SK-N-SH (cell line): ENCODE results near the gene BAK1. TPM values are rescaled to one million over a fixed set of nuclear protein-coding genes. Genes with fewer than 3 reads are reported as not detected.
A peak's percentile ranks its signal among the peaks of the same experiment; 100 is the strongest.

Source experiments
- CTCF ChIA-PET: fragments of 300-600, 350-600 bp; formaldehyde crosslinking; extraction: SDS; loops from one replicate; lab custom pipeline; 2021; lab: Yijun Ruan, JAX
- POLR2A ChIA-PET: fragments of 350-600 bp; sonication (Branson Sonifier 250); formaldehyde crosslinking; extraction: SDS; loops from one replicate; lab custom pipeline; 2020; ENCODE audit warnings: antibody characterized with exemption, inconsistent platforms; lab: Yijun Ruan, JAX
- DNase-seq: peaks from one replicate; pipeline ENCODE4 v3.0.0; 2012
- H2AFZ ChIP-seq: fragments of 200-600 bp; sonication (generic); 2 replicates; pipeline ENCODE4 v1.8.1; 2016; ENCODE audit warnings: antibody characterized with exemption, mild to moderate bottlenecking, low read depth
- H3F3A ChIP-seq: fragments of 200-600 bp; sonication (generic); replicated peaks from 2 replicates; pipeline ENCODE3; 2016; ENCODE audit warnings: antibody characterized with exemption, mild to moderate bottlenecking; ENCODE audit not compliant: insufficient read depth
- H3K27ac ChIP-seq, 2 experiments: fragments of 200-500 bp in 1 of 2; fragments of 200-600 bp in 1 of 2; sonication (Bioruptor generic) in 1 of 2; sonication (generic), shearing (Covaris generic) in 1 of 2; 2 replicates each; pipeline versions ENCODE4 v1.5.1 to v1.6.1; 2014 to 2016; ENCODE audit warnings: low read depth in 2 of 2, inconsistent platforms in 1 of 2, low read length in 1 of 2, mild to moderate bottlenecking in 1 of 2, mixed read lengths in 1 of 2
- H3K27me3 ChIP-seq: fragments of 200-600 bp; sonication (generic), shearing (Covaris generic); 2 replicates; pipeline ENCODE4 v1.6.1; 2016; ENCODE audit warnings: mixed run types; ENCODE audit not compliant: insufficient read depth
- H3K36me3 ChIP-seq, 2 experiments: fragments of 200-500 bp in 1 of 2; fragments of 200-600 bp in 1 of 2; sonication (Bioruptor generic) in 1 of 2; sonication (generic) in 1 of 2; replicated peaks in 1 of 2; 2 replicates each; pipeline versions ENCODE3 to v1.5.1; 2014 to 2016; ENCODE audit warnings: low read length in 1 of 2, mild to moderate bottlenecking in 1 of 2; ENCODE audit not compliant: insufficient read depth in 2 of 2, control insufficient read depth in 1 of 2
- H3K4me1 ChIP-seq, 2 experiments: fragments of 200-500 bp in 1 of 2; fragments of 200-600 bp in 1 of 2; sonication (Bioruptor generic) in 1 of 2; sonication (generic), shearing (Covaris generic) in 1 of 2; 2 replicates each; pipeline versions ENCODE4 v1.5.1 to v1.6.1; 2014 to 2016; ENCODE audit warnings: low read depth in 1 of 2, low read length in 1 of 2, mixed run types in 1 of 2; ENCODE audit not compliant: insufficient read depth in 2 of 2, control insufficient read depth in 1 of 2
- H3K4me2 ChIP-seq: fragments of 200-600 bp; sonication (generic), shearing (Covaris generic); 2 replicates; pipeline ENCODE4 v1.6.1; 2017; ENCODE audit warnings: mixed run types
- H3K4me3 ChIP-seq, 2 experiments: fragments of 200-500 bp in 1 of 2; fragments of 200-600 bp in 1 of 2; sonication (Bioruptor generic) in 1 of 2; sonication (generic), shearing (Covaris generic) in 1 of 2; 2 replicates each; pipeline versions ENCODE4 v1.5.1 to v1.8.1; 2014 to 2016; ENCODE audit warnings: low read depth in 2 of 2, inconsistent platforms in 1 of 2, low read length in 1 of 2, mild to moderate bottlenecking in 1 of 2, mixed read lengths in 1 of 2, moderate library complexity in 1 of 2
- H3K79me2 ChIP-seq: fragments of 200-600 bp; sonication (generic); 2 replicates; pipeline ENCODE4 v1.8.1; 2017; ENCODE audit warnings: mild to moderate bottlenecking; ENCODE audit not compliant: insufficient read depth
- H3K9ac ChIP-seq: fragments of 200-600 bp; sonication (generic); 2 replicates; pipeline ENCODE4 v1.6.1; 2017; ENCODE audit warnings: mixed run types
- H3K9me2 ChIP-seq: fragments of 200-600 bp; sonication (generic); 2 replicates; pipeline ENCODE4 v1.6.1; 2017; ENCODE audit warnings: mixed run types
- H3K9me3 ChIP-seq: fragments of 200-600 bp; sonication (generic); 2 replicates; pipeline ENCODE4 v1.6.1; 2017; ENCODE audit warnings: mixed run types, mild to moderate bottlenecking, moderate library complexity
- H4K20me1 ChIP-seq: fragments of 200-600 bp; sonication (generic); 2 replicates; pipeline ENCODE4 v1.6.1; 2017; ENCODE audit warnings: mild to moderate bottlenecking, mixed run types; ENCODE audit not compliant: insufficient read depth
- CHD2 ChIP-seq: fragments of 150-350 bp; IDR thresholded peaks from 2 replicates; pipeline ENCODE4 v1.6.1; 2018; ENCODE audit warnings: low read length; ENCODE audit not compliant: partially characterized antibody
- CTCF ChIP-seq: fragments of 200-600 bp; sonication (generic); IDR thresholded peaks from 2 replicates; pipeline ENCODE4 v1.6.1; 2017; ENCODE audit warnings: antibody characterized with exemption, mild to moderate bottlenecking, moderate library complexity
- EP300 ChIP-seq, 2 experiments: IDR thresholded peaks; 2 replicates each; pipeline versions ENCODE4 v1.4.0 to v1.6.1; 2012; ENCODE audit warnings: borderline replicate concordance in 1 of 2, low read depth in 1 of 2, low read length in 1 of 2
- FOSL2 ChIP-seq: IDR thresholded peaks from 2 replicates; pipeline ENCODE4 v1.4.0; 2012; ENCODE audit warnings: low read depth, mild to moderate bottlenecking, moderate library complexity, borderline replicate concordance
- FOXJ3 ChIP-seq: sonication (generic); formaldehyde crosslinking; IDR thresholded peaks from 2 replicates; pipeline ENCODE4 v1.5.1; 2020; ENCODE audit warnings: mild to moderate bottlenecking, missing genetic modification reagents
- FOXM1 ChIP-seq: IDR thresholded peaks from 2 replicates; pipeline ENCODE4 v1.4.0; 2012; ENCODE audit warnings: low read depth, mild to moderate bottlenecking
- GATA2 ChIP-seq: sonication (generic); formaldehyde crosslinking; IDR thresholded peaks from 2 replicates; pipeline ENCODE4 v1.5.0; 2020; ENCODE audit warnings: mild to moderate bottlenecking, missing genetic modification reagents
- IRF3 ChIP-seq: fragments of 150-350 bp; IDR thresholded peaks from 2 replicates; pipeline ENCODE4 v1.6.1; 2016; ENCODE audit warnings: mild to moderate bottlenecking, low read depth, low read length
- JUND ChIP-seq: IDR thresholded peaks from 2 replicates; pipeline ENCODE4 v1.4.0; 2012
- MXI1 ChIP-seq: IDR thresholded peaks from 2 replicates; pipeline ENCODE4 v1.6.1; 2012; ENCODE audit warnings: mild to moderate bottlenecking, low read depth, low read length, improper control_type of control experiment
- NRF1 ChIP-seq: IDR thresholded peaks from 2 replicates; pipeline ENCODE4 v1.6.1; 2012; ENCODE audit warnings: low read depth, mild to moderate bottlenecking, low read length
- PBX3 ChIP-seq: IDR thresholded peaks from 2 replicates; pipeline ENCODE4; 2012
- POLR2AphosphoS5 ChIP-seq: IDR thresholded peaks from 2 replicates; pipeline ENCODE4 v1.6.1; 2012; ENCODE audit warnings: low read depth, low read length
- RAD21 ChIP-seq: IDR thresholded peaks from 2 replicates; pipeline ENCODE4 v1.6.1; 2012; ENCODE audit warnings: mild to moderate bottlenecking, low read length
- RCOR1 ChIP-seq: fragments of 150-350 bp; IDR thresholded peaks from 2 replicates; pipeline ENCODE4 v1.6.1; 2017; ENCODE audit warnings: antibody characterized with exemption, low read length
- TAF1 ChIP-seq: IDR thresholded peaks from 2 replicates; pipeline ENCODE4 v1.6.1; 2012; ENCODE audit warnings: low read depth, mild to moderate bottlenecking, low read length, moderate library complexity, borderline replicate concordance
- TEAD4 ChIP-seq: IDR thresholded peaks from 2 replicates; pipeline ENCODE4 v1.4.0; 2012; ENCODE audit warnings: mild to moderate bottlenecking, borderline replicate concordance; ENCODE audit not compliant: insufficient read depth
- YY1 ChIP-seq: IDR thresholded peaks from 2 replicates; pipeline ENCODE4 v1.4.0; 2012; ENCODE audit warnings: low read depth, mild to moderate bottlenecking
- WGBS: methylation state at CpG from one replicate; pipeline ENCODE4 v1.1.6; 2017; ENCODE audit warnings: low lambda C conversion rate; 5-methylcytosine and 5-hydroxymethylcytosine counted together
- polyA plus RNA-seq, 3 experiments: library from polyadenylated mRNA; depleted of rRNA; stranded (reverse); fragments of >200 nt; gene quantifications; 2 replicates each; pipeline ENCODE4 v1.2.3, GENCODE V29; 2012
- TF ChIP-seq, protein P1 (sequence below): fragments of 150-350 bp; IDR thresholded peaks from 2 replicates; pipeline ENCODE4 v1.6.1; 2017; ENCODE audit warnings: antibody characterized with exemption, low read length, low read depth, borderline replicate concordance

BAK1 gene
- polyA plus RNA-seq, 1 of the 3 experiments (the other 2 are of a cell fraction): 15.4 TPM

GRCh38 chr6:33571637-33572316 is 8.3 kb downstream of the BAK1 start:
- Histone ChIP-seq H3K36me3 (peaks cover 8 to 26% of the 10 kb centered on the region in 2 experiments), H3K4me1 (peaks cover 5 to 8% of the 10 kb centered on the region in 2 experiments; a peak in 1 of 4 replicates), H3K9me3 (no peaks in the 10 kb centered on the region), H4K20me1 (no peaks in the 10 kb centered on the region), H2AFZ (peak overlapping the region; percentile 91), H3K9me2 (no peaks in the 10 kb centered on the region), H3K4me2 (peak overlapping the region; percentile 92), H3K27me3 (no peaks in the 10 kb centered on the region), H3K4me3 (peak overlapping the region; percentile 61 to 64; a peak in 3 of 4 replicates), H3F3A (no peaks in the 10 kb centered on the region), H3K79me2 (no peaks in the 10 kb centered on the region), H3K9ac (peak overlapping the region; percentile 58; the same call in 1 of the 2 replicates), H3K27ac (peak overlapping the region in 1 of 2 experiments; percentile 59; a peak in 1 of 4 replicates)
- ChIA-PET POLR2A (interaction anchor here (1.0 kb wide), 1 partner anchor 134 kb away, joined by 3 read pairs; no protein-coding TSS in a partner anchor), CTCF (no interaction called here)
- TF ChIP-seq NRF1: no peak
- no peak for TF ChIP-seq TAF1
- no peak for TF ChIP-seq CHD2
- TF ChIP-seq RAD21: no peak
- 71% methylated on average over 11 of the region's 11 CpGs for WGBS
- DNase-seq: peak; percentile 46

DNA sequence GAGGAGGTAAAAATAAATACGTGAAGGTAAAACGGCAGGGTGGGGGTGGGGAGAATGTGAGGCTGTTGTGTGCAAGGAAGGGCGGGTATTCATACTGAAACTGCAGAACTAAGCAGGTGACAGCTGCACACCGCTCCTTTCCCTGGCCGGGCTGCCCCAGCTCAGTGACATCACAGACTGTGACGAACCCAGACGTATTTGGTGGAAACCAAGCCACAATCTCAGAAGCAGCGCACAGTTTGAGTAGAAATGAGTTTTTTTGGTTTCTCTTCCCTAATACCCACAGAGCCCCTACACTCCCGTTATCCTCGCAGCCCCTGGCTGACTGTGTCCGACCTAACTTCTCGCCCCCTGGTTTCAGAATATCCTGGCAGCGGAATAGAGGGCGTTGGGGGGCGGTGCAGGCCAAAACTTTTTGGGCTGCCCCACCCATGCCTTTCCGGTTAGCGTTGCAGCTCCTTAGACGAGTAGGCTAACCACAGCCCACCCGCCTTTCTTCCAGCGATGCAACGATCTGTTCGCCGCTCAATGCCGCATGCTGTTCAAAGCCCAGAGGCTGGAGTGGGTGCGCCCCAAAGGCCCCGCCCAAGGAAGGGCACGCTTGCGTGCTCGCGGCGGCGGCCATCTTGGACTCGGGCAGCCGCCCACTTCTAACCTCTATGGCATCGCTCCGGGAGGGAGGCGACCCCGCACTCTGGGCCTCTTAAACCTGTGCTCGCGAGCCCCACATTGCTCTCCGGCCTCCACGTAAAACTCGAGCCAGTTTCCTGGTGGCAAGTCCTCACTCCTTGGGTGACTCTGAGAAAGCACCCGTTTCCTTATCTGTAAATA is 9.1 kb downstream of the BAK1 start:
- Histone ChIP-seq H3F3A (no peaks in the 10 kb centered on the region), H3K4me2 (peak overlapping the region; percentile 92), H3K9me3 (no peaks in the 10 kb centered on the region), H4K20me1 (no peaks in the 10 kb centered on the region), H3K79me2 (no peaks in the 10 kb centered on the region), H3K4me1 (peaks cover 5 to 8% of the 10 kb centered on the region in 2 experiments; a peak in 1 of 4 replicates), H3K27me3 (no peaks in the 10 kb centered on the region), H3K9me2 (no peaks in the 10 kb centered on the region), H2AFZ (peak overlapping the region; percentile 91), H3K4me3 (peak overlapping the region; percentile 61 to 64), H3K9ac (peak overlapping the region; percentile 58), H3K27ac (peak overlapping the region in 1 of 2 experiments; percentile 59; a peak in 1 of 4 replicates), H3K36me3 (peaks cover 8 to 24% of the 10 kb centered on the region in 2 experiments)
- POLR2A ChIA-PET: interaction anchor here (0.5 to 0.8 kb wide), 2 partner anchors 9 to 32 kb away, joined by 3 read pairs; partner anchors contain the start of gene BAK1
- CTCF ChIA-PET: interaction anchor here (0.9 kb wide), 1 partner anchor 174 kb away, joined by 3 read pairs; no protein-coding TSS in a partner anchor
- WGBS: 7% methylated on average over 27 of the region's 44 CpGs
- peak; percentile 93 for DNase-seq
- TF ChIP-seq EP300 (IDR thresholded peaks at IDR 0.05; ENCODE audit: borderline replicate concordance in 1 of 2, low read depth in 1 of 2, low read length in 1 of 2) (no peak), YY1 (peak; percentile 98), NRF1 (peak; percentile 26; the same call in 1 of the 2 replicates), MXI1 (peak; percentile 94), CTCF (no peak), POLR2AphosphoS5 (peak; percentile 72; the same call in 1 of the 2 replicates), GATA2 (CRISPR knock-in tag) (no peak), RCOR1 (0 out of 2 replicates have a peak, but pooled peaks have one; percentile 8), TEAD4 (no peak), FOXJ3 (CRISPR knock-in tag) (no peak), FOSL2 (no peak), PBX3 (0 out of 2 replicates have a peak, but pooled peaks have one; percentile 8), RAD21 (no peak), IRF3 (no peak), FOXM1 (no peak), JUND (no peak)
- TF ChIP-seq, protein P1, sequence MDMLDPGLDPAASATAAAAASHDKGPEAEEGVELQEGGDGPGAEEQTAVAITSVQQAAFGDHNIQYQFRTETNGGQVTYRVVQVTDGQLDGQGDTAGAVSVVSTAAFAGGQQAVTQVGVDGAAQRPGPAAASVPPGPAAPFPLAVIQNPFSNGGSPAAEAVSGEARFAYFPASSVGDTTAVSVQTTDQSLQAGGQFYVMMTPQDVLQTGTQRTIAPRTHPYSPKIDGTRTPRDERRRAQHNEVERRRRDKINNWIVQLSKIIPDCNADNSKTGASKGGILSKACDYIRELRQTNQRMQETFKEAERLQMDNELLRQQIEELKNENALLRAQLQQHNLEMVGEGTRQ: no peak
